B cell (primary cell): Measurements from ENCODE around the gene NPR2. TPM values are rescaled to one million over a fixed set of nuclear protein-coding genes. Genes with fewer than 3 reads are reported as not detected.

Source experiments
- ATAC-seq: fragments of 200-7000 bp; cut with Tn5 transposase; one replicate; pipeline ENCODE4 v1.10.0; 2021; ENCODE audit warnings: low read depth, mild to moderate bottlenecking, moderate number of reproducible peaks, moderate library complexity
- CTCF ChIA-PET: fragments of 350-600 bp; sonication (Branson Sonifier 250); formaldehyde crosslinking; loops from one replicate; lab custom pipeline; 2021; ENCODE audit warnings: antibody characterized with exemption, inconsistent platforms; lab: Charles Lee
- POLR2A ChIA-PET: fragments of 350-600 bp; sonication (Branson Sonifier 250); formaldehyde crosslinking; loops from one replicate; lab custom pipeline; 2021; ENCODE audit warnings: antibody characterized with exemption; lab: Charles Lee
- DNase-seq: peaks from one replicate; pipeline ENCODE4 v3.0.0; 2013
- H2AFZ ChIP-seq: 2 replicates; pipeline ENCODE4 v1.6.1; 2012; ENCODE audit warnings: mild to moderate bottlenecking, low read depth, low read length; ENCODE audit not compliant: insufficient read depth, poor library complexity, severe bottlenecking
- H3K27ac ChIP-seq, 2 donors: 1 replicate in 1 of 2; 2 replicates in 1 of 2; pipeline ENCODE4 v1.5.1; 2012 to 2013; ENCODE audit warnings: low read length in 2 of 2, mild to moderate bottlenecking in 2 of 2, moderate library complexity in 1 of 2
- H3K27me3 ChIP-seq, 4 experiments: fragments of 200-600 bp in 1 of 4; sonication (generic) in 1 of 4; replicated peaks in 1 of 4; 1 replicate in 2 of 4; 2 replicates in 2 of 4; pipeline versions ENCODE4 v1.6.1 to v1.7.0; 2013 to 2016; ENCODE audit warnings: low read length in 3 of 4, mild to moderate bottlenecking in 2 of 4, mixed read lengths in 1 of 4, moderate library complexity in 1 of 4; ENCODE audit not compliant: insufficient read depth in 4 of 4, control insufficient read depth in 3 of 4; ENCODE audit errors: control extremely low read depth in 1 of 4
- H3K36me3 ChIP-seq, 2 experiments: replicated peaks in 1 of 2; 1 replicate in 1 of 2; 2 replicates in 1 of 2; pipeline versions ENCODE4 v1.6.1 to v1.7.1; 2013; ENCODE audit warnings: low read length in 1 of 2; ENCODE audit not compliant: insufficient read depth in 2 of 2, control insufficient read depth in 1 of 2; ENCODE audit errors: control extremely low read depth in 1 of 2, extremely low read depth in 1 of 2
- H3K4me1 ChIP-seq, 2 donors: fragments of 200-600 bp in 1 of 2; sonication (generic) in 1 of 2; 1 replicate in 1 of 2; 2 replicates in 1 of 2; pipeline versions ENCODE4 v1.5.1 to v1.6.1; 2013 to 2017; ENCODE audit warnings: low read length in 2 of 2; ENCODE audit not compliant: control insufficient read depth in 2 of 2, insufficient read depth in 2 of 2
- H3K4me2 ChIP-seq: replicated peaks from 2 replicates; pipeline ENCODE3; 2012; ENCODE audit warnings: mild to moderate bottlenecking, low read depth, low read length; ENCODE audit not compliant: poor library complexity, severe bottlenecking
- H3K4me3 ChIP-seq, 5 experiments: fragments of 200-600 bp in 1 of 5; sonication (generic) in 1 of 5; 1 replicate in 3 of 5; 2 replicates in 2 of 5; pipeline versions ENCODE4 v1.5.1 to v1.7.0; 2011 to 2016; ENCODE audit warnings: low read length in 4 of 5, mild to moderate bottlenecking in 4 of 5, low read depth in 2 of 5, control low read depth in 1 of 5, moderate library complexity in 1 of 5; ENCODE audit not compliant: insufficient read depth in 1 of 5; ENCODE audit errors: control extremely low read depth in 1 of 5, extremely low read depth in 1 of 5
- H3K79me2 ChIP-seq: fragments of 200-600 bp; sonication (generic); one replicate; pipeline ENCODE4 v1.6.0; 2016; ENCODE audit warnings: low read length; ENCODE audit not compliant: control insufficient read depth, insufficient read depth
- H3K9ac ChIP-seq: fragments of 200-600 bp; sonication (generic); 2 replicates; pipeline ENCODE4 v1.6.1; 2017; ENCODE audit warnings: mild to moderate bottlenecking, low read length, moderate library complexity
- H3K9me3 ChIP-seq, 3 donors: one replicate each; pipeline versions ENCODE4 v1.6.1 to v1.7.1; 2013; ENCODE audit warnings: low read length in 2 of 3; ENCODE audit not compliant: control insufficient read depth in 2 of 3, insufficient read depth in 1 of 3; ENCODE audit errors: control extremely low read depth in 1 of 3
- H4K20me1 ChIP-seq: 2 replicates; pipeline ENCODE4 v1.6.0; 2012; ENCODE audit warnings: mild to moderate bottlenecking, low read length; ENCODE audit not compliant: insufficient read depth, control insufficient read depth, poor library complexity, severe bottlenecking
- H3K27ac Mint-ChIP-seq: one replicate; pipeline ENCODE4 v1.8.0; 2021; ENCODE audit warnings: mixed read lengths
- H3K27me3 Mint-ChIP-seq: one replicate; pipeline ENCODE4 v1.8.0; 2021; ENCODE audit warnings: mixed read lengths
- H3K4me1 Mint-ChIP-seq: one replicate; pipeline ENCODE4 v1.8.0; 2021; ENCODE audit warnings: mixed read lengths
- H3K4me3 Mint-ChIP-seq: one replicate; pipeline ENCODE4 v1.8.0; 2021; ENCODE audit warnings: mixed read lengths
- H3K9me3 Mint-ChIP-seq: one replicate; pipeline ENCODE4 v1.8.0; 2022; ENCODE audit warnings: mixed read lengths; ENCODE audit not compliant: insufficient read depth
- EZH2 ChIP-seq: IDR thresholded peaks from 2 replicates; pipeline ENCODE4 v1.6.1; 2012; ENCODE audit warnings: borderline replicate concordance, low read depth, mild to moderate bottlenecking, moderate library complexity, low read length; ENCODE audit not compliant: insufficient read depth, poor library complexity, severe bottlenecking
- WGBS: methylation state at CpG from one replicate; pipeline ENCODE4 v1.1.5; 2013; ENCODE audit warnings: missing lambda C conversion rate; ENCODE audit not compliant: insufficient coverage; 5-methylcytosine and 5-hydroxymethylcytosine counted together
- intact Hi-C: fragments of 100-400 bp; cut with micrococcal nuclease; formaldehyde crosslinking; loops from one replicate; pipeline ENCODE4 v1.10.0; 2022
- polyA plus RNA-seq: library from polyadenylated mRNA; depleted of rRNA; stranded (reverse); fragments of >200 nt; gene quantifications from 2 replicates; pipeline ENCODE4 v1.2.3, GENCODE V29; 2012
- total RNA-seq, 2 donors: library from RNA; stranded (reverse); fragments of 120-200 nt in 1 of 2; gene quantifications; 1 replicate in 1 of 2; 2 replicates in 1 of 2; pipeline versions ENCODE4 v1.2.3 to v1.2.4, GENCODE V29; 2013 to 2022
- TF ChIP-seq, protein P1 (sequence below): fragments of 200-600 bp; IDR thresholded peaks from one replicate; pipeline ENCODE4 v1.8.0; 2022; ENCODE audit warnings: antibody characterized with exemption, mild to moderate bottlenecking

Gene NPR2
- total and polyA plus RNA-seq, 2 donors (not counting 1 experiment from before 2014, with no cell fraction given), result 7.6 to 8.0 TPM

- intact Hi-C loops, result no loop called here
- DNase-seq (no peak), ATAC-seq (no peak)
- no peak overlapping the region for H3K4me3 Mint-ChIP-seq
- H3K27ac Mint-ChIP-seq, result peak overlapping the region; percentile 63
- Histone ChIP-seq H3K36me3 (peaks cover 2 to 38% of the 10 kb centered on the region in 2 experiments), H3K27ac (no peak overlapping the region), H3K9me3 (no peaks in the 10 kb centered on the region), H4K20me1 (peaks cover 2% of the 10 kb centered on the region), H3K79me2 (peaks cover 75% of the 10 kb centered on the region), H3K9ac (no peak overlapping the region), H3K4me3 (no peak overlapping the region), H3K4me2 (no peak overlapping the region), H2AFZ (no peak overlapping the region), H3K4me1 (peaks cover 35 to 45% of the 10 kb centered on the region in 2 donors), H3K27me3 (no peaks in the 10 kb centered on the region)
- no peaks in the 10 kb centered on the region for H3K9me3 Mint-ChIP-seq
- TF ChIP-seq, protein P1, sequence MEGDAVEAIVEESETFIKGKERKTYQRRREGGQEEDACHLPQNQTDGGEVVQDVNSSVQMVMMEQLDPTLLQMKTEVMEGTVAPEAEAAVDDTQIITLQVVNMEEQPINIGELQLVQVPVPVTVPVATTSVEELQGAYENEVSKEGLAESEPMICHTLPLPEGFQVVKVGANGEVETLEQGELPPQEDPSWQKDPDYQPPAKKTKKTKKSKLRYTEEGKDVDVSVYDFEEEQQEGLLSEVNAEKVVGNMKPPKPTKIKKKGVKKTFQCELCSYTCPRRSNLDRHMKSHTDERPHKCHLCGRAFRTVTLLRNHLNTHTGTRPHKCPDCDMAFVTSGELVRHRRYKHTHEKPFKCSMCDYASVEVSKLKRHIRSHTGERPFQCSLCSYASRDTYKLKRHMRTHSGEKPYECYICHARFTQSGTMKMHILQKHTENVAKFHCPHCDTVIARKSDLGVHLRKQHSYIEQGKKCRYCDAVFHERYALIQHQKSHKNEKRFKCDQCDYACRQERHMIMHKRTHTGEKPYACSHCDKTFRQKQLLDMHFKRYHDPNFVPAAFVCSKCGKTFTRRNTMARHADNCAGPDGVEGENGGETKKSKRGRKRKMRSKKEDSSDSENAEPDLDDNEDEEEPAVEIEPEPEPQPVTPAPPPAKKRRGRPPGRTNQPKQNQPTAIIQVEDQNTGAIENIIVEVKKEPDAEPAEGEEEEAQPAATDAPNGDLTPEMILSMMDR, result no peak
- no peak for TF ChIP-seq EZH2
- peaks cover 52% of the 10 kb centered on the region for H3K4me1 Mint-ChIP-seq
- WGBS, result 100% methylated on average over 2 of the region's 5 CpGs
- H3K27me3 Mint-ChIP-seq, result no peaks in the 10 kb centered on the region
- ChIA-PET POLR2A (interaction anchor here (0.8 kb wide), 1 partner anchor 21 kb away, joined by 5 read pairs; the partner anchor contains the start of genes CREB3 and TLN1), CTCF (interaction anchor here (1.0 to 1.8 kb wide), 2 partner anchors 17 kb away, joined by 5 to 10 read pairs; no protein-coding TSS in a partner anchor)
Observed at GRCh38 chr9:35753466-35753865, 37.9 kb upstream of the NPR2 start.

- 100% methylated on average over 1 of the region's 3 CpGs for WGBS
- peak within 1 kb of the TSS; percentile 97 for H3K27ac Mint-ChIP-seq
- CTCF ChIA-PET, result interaction anchor here (0.8 to 7.7 kb wide), 5 partner anchors 8 to 275 kb away, joined by 3 to 56 read pairs (median 3); partner anchors contain the start of genes CREB3, GBA2, RGP1 and TLN1
Observed at GRCh38 chr9:35754264-35754663, 37.1 kb upstream of the NPR2 start, which contains the start of gene MSMP. MSMP (minus strand) TSS chr9:35754276; CDS start chr9:35754129, 147 bp downstream.

More at GRCh38 chr9:35754264-35754663, 37.1 kb upstream of the NPR2 start, which contains the start of gene MSMP:
- ATAC-seq, result no peak
- DNase-seq, result no peak
- H2AFZ ChIP-seq, result no peak within 1 kb of the TSS
- Mint-ChIP-seq H3K9me3 (no peaks in the 10 kb centered on the region), H3K27me3 (no peaks in the 10 kb centered on the region), H3K4me3 (peak within 1 kb of the TSS; percentile 93), H3K4me1 (peaks cover 59% of the 10 kb centered on the region)
- no peak within 1 kb of the TSS for H3K4me2 ChIP-seq
- H3K9ac ChIP-seq, result no peak within 1 kb of the TSS
- POLR2A ChIA-PET, result interaction anchor here (0.8 kb wide), 1 partner anchor 22 kb away, joined by 5 read pairs; the partner anchor contains the start of genes CREB3 and TLN1
- H3K27me3 ChIP-seq, result no peaks in the 10 kb centered on the region
- no peak for TF ChIP-seq EZH2
- TF ChIP-seq, protein P1, result no peak
- intact Hi-C loops, result no loop called here
- peak within 1 kb of the TSS in 1 of 2 donors; percentile 94 for H3K27ac ChIP-seq
- no peak within 1 kb of the TSS for H3K4me3 ChIP-seq
- peaks cover 2 to 38% of the 10 kb centered on the region in 2 experiments for H3K36me3 ChIP-seq
- peaks cover 43 to 52% of the 10 kb centered on the region in 2 donors for H3K4me1 ChIP-seq
- no peaks in the 10 kb centered on the region for H3K9me3 ChIP-seq
- peaks cover 80% of the 10 kb centered on the region for H3K79me2 ChIP-seq
- no peaks in the 10 kb centered on the region for H4K20me1 ChIP-seq
